Neural cell (in vitro differentiated cells): Measurements from ENCODE around the gene CNTNAP2. TPM values are rescaled to one million over a fixed set of nuclear protein-coding genes. Genes with fewer than 3 reads are reported as not detected.

Experiments used
- H2AFZ ChIP-seq: fragments of 200-600, 300-800 bp; sonication (generic), shearing (Covaris generic); 2 replicates; pipeline ENCODE4 v1.6.0; 2014; ENCODE audit warnings: low read depth, mild to moderate bottlenecking, antibody characterized with exemption, low read length, moderate library complexity
- H3F3A ChIP-seq: fragments of 200-600 bp; shearing (Covaris generic); 2 replicates; pipeline ENCODE4 v1.6.1; 2016; ENCODE audit warnings: mild to moderate bottlenecking, moderate library complexity, mixed read lengths, antibody characterized with exemption, low read length; ENCODE audit not compliant: insufficient read depth, poor library complexity, severe bottlenecking
- H3K27ac ChIP-seq: fragments of 200-600, 300-800 bp; sonication (generic), shearing (Covaris generic); 2 replicates; pipeline ENCODE4 v1.5.1; 2014; ENCODE audit warnings: mild to moderate bottlenecking, low read length, moderate library complexity
- H3K27me3 ChIP-seq: fragments of 300-800, 200-600 bp; sonication (generic), shearing (Covaris generic); 2 replicates; pipeline ENCODE4 v1.6.0; 2014; ENCODE audit warnings: mild to moderate bottlenecking, low read depth, low read length, moderate library complexity; ENCODE audit not compliant: insufficient read depth
- H3K36me3 ChIP-seq: fragments of 300-800, 200-600 bp; sonication (generic), shearing (Covaris generic); 2 replicates; pipeline ENCODE4 v1.5.1; 2014; ENCODE audit warnings: mild to moderate bottlenecking, antibody characterized with exemption, low read length, moderate library complexity; ENCODE audit not compliant: insufficient read depth
- H3K4me2 ChIP-seq: fragments of 300-800, 200-600 bp; sonication (generic), shearing (Covaris generic); 2 replicates; pipeline ENCODE4 v1.6.0; 2014; ENCODE audit warnings: mild to moderate bottlenecking, low read length
- H3K4me3 ChIP-seq: fragments of 300-800, 200-600 bp; sonication (generic), shearing (Covaris generic); 2 replicates; pipeline ENCODE4 v1.5.1; 2014; ENCODE audit warnings: mild to moderate bottlenecking, low read length, moderate library complexity
- H3K79me2 ChIP-seq: fragments of 200-600 bp; shearing (Covaris generic); replicated peaks from 2 replicates; pipeline ENCODE4 v1.6.0; 2014; ENCODE audit warnings: mild to moderate bottlenecking, low read length, moderate library complexity; ENCODE audit not compliant: insufficient read depth
- H3K9ac ChIP-seq: fragments of 300-800, 200-600 bp; sonication (generic), shearing (Covaris generic); 2 replicates; pipeline ENCODE4 v1.6.1; 2016; ENCODE audit warnings: mild to moderate bottlenecking, low read length, mixed read lengths
- H3K9me2 ChIP-seq: fragments of 200-600 bp; shearing (Covaris generic); 2 replicates; pipeline ENCODE4 v1.6.1; 2016; ENCODE audit warnings: mild to moderate bottlenecking, low read length, mixed read lengths; ENCODE audit not compliant: insufficient read depth
- H3K9me3 ChIP-seq: fragments of 200-600, 300-800 bp; sonication (generic), shearing (Covaris generic); 2 replicates; pipeline ENCODE4 v1.6.1; 2016; ENCODE audit warnings: mild to moderate bottlenecking, mixed run types, low read length, moderate library complexity, mixed read lengths
- H4K20me1 ChIP-seq: fragments of 200-600 bp; shearing (Covaris generic); 2 replicates; pipeline ENCODE4 v1.6.1; 2016; ENCODE audit warnings: mild to moderate bottlenecking, mixed run types; ENCODE audit not compliant: insufficient read depth
- CTCF ChIP-seq: fragments of 450-650 bp; IDR thresholded peaks from 2 replicates; pipeline ENCODE4 v1.5.1; 2014; ENCODE audit warnings: antibody characterized with exemption, mild to moderate bottlenecking, moderate library complexity; ENCODE audit not compliant: poor library complexity, severe bottlenecking
- EP300 ChIP-seq: fragments of 450-650 bp; conservative IDR thresholded peaks from 2 replicates; pipeline ENCODE4 v1.6.1; 2014; ENCODE audit warnings: antibody characterized with exemption, mild to moderate bottlenecking, moderate library complexity; ENCODE audit not compliant: poor library complexity, severe bottlenecking
- EZH2 ChIP-seq: fragments of 200-600, 300-800 bp; shearing (Covaris generic), sonication (generic); IDR thresholded peaks from 2 replicates; pipeline ENCODE4 v1.6.1; 2014; ENCODE audit warnings: antibody characterized with exemption, low read length, borderline replicate concordance, mild to moderate bottlenecking; ENCODE audit not compliant: insufficient read depth, poor library complexity, severe bottlenecking
- MXI1 ChIP-seq: fragments of 450-650 bp; conservative IDR thresholded peaks from 2 replicates; pipeline ENCODE4 v1.6.1; 2014; ENCODE audit warnings: antibody characterized with exemption, mild to moderate bottlenecking; ENCODE audit not compliant: poor library complexity, severe bottlenecking
- POLR2AphosphoS5 ChIP-seq: IDR thresholded peaks from 2 replicates; pipeline ENCODE4 v1.6.1; 2012
- RAD21 ChIP-seq: fragments of 450-650 bp; conservative IDR thresholded peaks from 2 replicates; pipeline ENCODE4 v1.6.1; 2014; ENCODE audit warnings: antibody characterized with exemption, mild to moderate bottlenecking, moderate library complexity
- SMC3 ChIP-seq: fragments of 450-650 bp; conservative IDR thresholded peaks from 2 replicates; pipeline ENCODE4 v1.6.1; 2014; ENCODE audit warnings: antibody characterized with exemption, mild to moderate bottlenecking, moderate library complexity; ENCODE audit not compliant: poor library complexity
- TAF1 ChIP-seq: IDR thresholded peaks from 2 replicates; pipeline ENCODE4 v1.6.1; 2012; ENCODE audit warnings: low read depth
- polyA plus RNA-seq: library from polyadenylated mRNA; depleted of rRNA; stranded (reverse); fragments of >200 nt; gene quantifications from 2 replicates; pipeline ENCODE4 v1.2.3, GENCODE V29; 2014
- TF ChIP-seq, protein P1 (sequence below): IDR thresholded peaks from 2 replicates; pipeline ENCODE4 v1.6.1; 2012; ENCODE audit warnings: borderline replicate concordance

CNTNAP2 gene
- polyA plus RNA-seq, 1 donor from 2014 or later: 276 TPM

DNA sequence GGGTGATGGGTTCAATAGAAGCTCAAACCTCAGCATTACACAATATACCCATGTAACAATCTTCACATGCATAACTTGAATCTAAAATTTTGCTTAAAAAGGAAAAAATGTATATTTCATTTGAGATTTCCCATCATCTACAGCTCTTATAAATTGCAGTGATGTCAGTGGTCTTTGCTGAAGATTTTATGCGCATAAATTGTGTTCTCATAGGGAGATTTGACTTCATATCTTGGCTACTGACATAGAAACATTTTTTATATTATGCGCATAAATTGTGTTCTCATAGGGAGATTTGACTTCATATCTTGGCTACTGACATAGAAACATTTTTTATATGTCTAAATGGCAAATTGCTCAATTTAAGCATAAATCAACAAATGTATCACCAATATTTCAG is 1348.6 kb downstream of the CNTNAP2 start:
- H3K9me3 ChIP-seq: no peaks in the 10 kb centered on the region
- no peaks in the 10 kb centered on the region for H3F3A ChIP-seq
- H4K20me1 ChIP-seq: no peaks in the 10 kb centered on the region
- no peaks in the 10 kb centered on the region for H3K36me3 ChIP-seq
- H3K9me2 ChIP-seq: no peaks in the 10 kb centered on the region
- no peak overlapping the region for H3K4me2 ChIP-seq
- H3K4me3 ChIP-seq: no peak overlapping the region
- no peak for TF ChIP-seq EZH2
- TF ChIP-seq POLR2AphosphoS5: no peak
- peak; percentile 40 for TF ChIP-seq EP300
- TF ChIP-seq TAF1: no peak
- TF ChIP-seq SMC3: no peak
- TF ChIP-seq, protein P1, sequence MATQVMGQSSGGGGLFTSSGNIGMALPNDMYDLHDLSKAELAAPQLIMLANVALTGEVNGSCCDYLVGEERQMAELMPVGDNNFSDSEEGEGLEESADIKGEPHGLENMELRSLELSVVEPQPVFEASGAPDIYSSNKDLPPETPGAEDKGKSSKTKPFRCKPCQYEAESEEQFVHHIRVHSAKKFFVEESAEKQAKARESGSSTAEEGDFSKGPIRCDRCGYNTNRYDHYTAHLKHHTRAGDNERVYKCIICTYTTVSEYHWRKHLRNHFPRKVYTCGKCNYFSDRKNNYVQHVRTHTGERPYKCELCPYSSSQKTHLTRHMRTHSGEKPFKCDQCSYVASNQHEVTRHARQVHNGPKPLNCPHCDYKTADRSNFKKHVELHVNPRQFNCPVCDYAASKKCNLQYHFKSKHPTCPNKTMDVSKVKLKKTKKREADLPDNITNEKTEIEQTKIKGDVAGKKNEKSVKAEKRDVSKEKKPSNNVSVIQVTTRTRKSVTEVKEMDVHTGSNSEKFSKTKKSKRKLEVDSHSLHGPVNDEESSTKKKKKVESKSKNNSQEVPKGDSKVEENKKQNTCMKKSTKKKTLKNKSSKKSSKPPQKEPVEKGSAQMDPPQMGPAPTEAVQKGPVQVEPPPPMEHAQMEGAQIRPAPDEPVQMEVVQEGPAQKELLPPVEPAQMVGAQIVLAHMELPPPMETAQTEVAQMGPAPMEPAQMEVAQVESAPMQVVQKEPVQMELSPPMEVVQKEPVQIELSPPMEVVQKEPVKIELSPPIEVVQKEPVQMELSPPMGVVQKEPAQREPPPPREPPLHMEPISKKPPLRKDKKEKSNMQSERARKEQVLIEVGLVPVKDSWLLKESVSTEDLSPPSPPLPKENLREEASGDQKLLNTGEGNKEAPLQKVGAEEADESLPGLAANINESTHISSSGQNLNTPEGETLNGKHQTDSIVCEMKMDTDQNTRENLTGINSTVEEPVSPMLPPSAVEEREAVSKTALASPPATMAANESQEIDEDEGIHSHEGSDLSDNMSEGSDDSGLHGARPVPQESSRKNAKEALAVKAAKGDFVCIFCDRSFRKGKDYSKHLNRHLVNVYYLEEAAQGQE: peak; percentile 21
- no peak for TF ChIP-seq RAD21
- TF ChIP-seq CTCF: no peak
- no peak for TF ChIP-seq MXI1
- peak overlapping the region; percentile 84 for H3K27ac ChIP-seq
- H3K79me2 ChIP-seq: no peaks in the 10 kb centered on the region
- no peaks in the 10 kb centered on the region for H3K27me3 ChIP-seq
- no peak overlapping the region for H2AFZ ChIP-seq
- peak overlapping the region; percentile 22 for H3K9ac ChIP-seq

DNA sequence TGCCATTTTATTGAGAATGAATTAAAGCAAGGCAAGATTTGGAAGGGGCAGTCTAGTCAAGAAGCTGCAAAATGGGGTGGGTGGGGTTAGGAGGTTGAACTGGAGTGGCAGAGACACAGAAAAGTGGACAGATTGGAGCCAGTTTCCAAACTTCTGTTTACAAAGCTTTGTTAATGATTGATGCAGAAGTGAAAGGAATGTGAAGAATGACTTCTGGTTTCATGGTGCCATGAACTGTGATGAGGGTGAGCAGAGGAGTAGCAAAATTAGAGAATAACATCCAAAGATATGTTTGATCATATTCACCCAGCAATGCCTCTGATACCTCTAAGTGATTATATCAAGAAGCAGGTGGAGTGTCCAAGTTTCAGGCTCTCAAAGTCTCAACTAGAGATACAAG is 1356.0 kb downstream of the CNTNAP2 start:
- H3K27me3 ChIP-seq: no peaks in the 10 kb centered on the region
- no peaks in the 10 kb centered on the region for H4K20me1 ChIP-seq
- H3K79me2 ChIP-seq: no peaks in the 10 kb centered on the region
- no peaks in the 10 kb centered on the region for H3K9me3 ChIP-seq
- H3K9ac ChIP-seq: no peak overlapping the region
- no peak overlapping the region for H3K27ac ChIP-seq
- H3K36me3 ChIP-seq: no peaks in the 10 kb centered on the region
- no peak overlapping the region for H3K4me3 ChIP-seq
- TF ChIP-seq, protein P1: no peak
- TF ChIP-seq MXI1: no peak
- TF ChIP-seq EZH2: no peak
- no peak for TF ChIP-seq RAD21
- no peak for TF ChIP-seq EP300
- TF ChIP-seq SMC3: no peak
- no peak for TF ChIP-seq POLR2AphosphoS5
- TF ChIP-seq CTCF: no peak
- TF ChIP-seq TAF1: no peak
- H3K4me2 ChIP-seq: no peak overlapping the region
- no peak overlapping the region for H2AFZ ChIP-seq
- no peaks in the 10 kb centered on the region for H3F3A ChIP-seq
- H3K9me2 ChIP-seq: no peaks in the 10 kb centered on the region
